NK-92 (cell line): ENCODE results near the gene GARRE1.
"Not testable (repeated sequence)": the region's sequence is repeated elsewhere in the genome, so short reads cannot be mapped to it uniquely, and the experiment has no call there.

Source experiments
- DNase-seq: peaks from one replicate; lab custom pipeline; 2025; ENCODE audit not compliant: unreplicated experiment; lab: John Stamatoyannopoulos, UW

GARRE1 gene

DNA sequence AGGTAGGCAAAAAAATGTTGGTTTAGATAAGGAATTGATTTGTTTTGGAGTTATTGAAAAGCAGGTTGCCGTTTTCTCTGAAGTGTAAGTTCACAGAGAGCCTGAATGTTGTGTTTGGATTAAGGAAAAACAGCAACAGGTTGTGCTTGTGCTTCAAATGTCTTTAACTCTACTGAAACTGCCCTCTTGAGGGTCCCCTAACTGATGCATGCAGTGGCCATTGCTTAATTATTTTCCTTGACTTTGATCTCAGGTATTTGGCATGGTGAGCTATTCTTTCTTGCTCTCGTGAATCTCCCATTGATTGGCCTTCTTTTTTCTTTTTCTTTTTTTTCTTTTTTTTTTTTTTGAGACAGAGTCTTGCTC is 3.2 kb downstream of the GARRE1 start:
- no peak for DNase-seq

DNA sequence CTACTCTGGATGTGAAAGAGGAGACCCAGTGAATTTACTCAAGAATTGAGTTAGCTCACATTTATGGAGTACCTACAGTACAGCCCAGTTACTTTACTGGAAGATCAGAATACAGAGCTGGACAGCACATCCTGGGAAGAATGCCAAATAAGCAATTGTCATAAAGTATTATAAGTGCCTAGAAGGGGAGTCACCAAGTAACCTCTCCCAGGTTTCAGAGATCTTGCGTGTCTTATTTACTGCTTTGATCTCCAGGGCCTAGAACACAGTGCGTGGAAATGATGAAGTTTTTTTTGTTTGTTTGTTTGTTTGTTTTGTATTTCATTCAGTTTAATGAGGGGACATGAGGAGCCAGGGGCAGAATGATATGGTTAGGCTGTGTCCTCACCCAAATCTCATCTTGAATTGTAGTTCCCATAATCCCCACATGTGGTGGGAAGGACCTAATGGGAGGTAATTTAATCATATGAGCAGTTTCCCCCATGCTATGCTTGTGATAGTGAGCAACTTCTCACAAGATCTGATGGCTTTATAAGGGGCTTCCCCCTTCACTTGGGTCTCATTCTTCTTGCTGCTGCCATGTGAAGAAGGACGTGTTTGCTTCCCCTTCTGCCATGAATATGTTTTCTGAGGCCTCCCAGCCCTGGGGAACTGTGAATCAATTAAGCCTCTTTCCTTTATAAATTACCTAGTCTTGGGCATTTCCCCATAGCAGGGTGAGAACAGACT is 5.2 kb downstream of the GARRE1 start:
- no peak for DNase-seq

DNA sequence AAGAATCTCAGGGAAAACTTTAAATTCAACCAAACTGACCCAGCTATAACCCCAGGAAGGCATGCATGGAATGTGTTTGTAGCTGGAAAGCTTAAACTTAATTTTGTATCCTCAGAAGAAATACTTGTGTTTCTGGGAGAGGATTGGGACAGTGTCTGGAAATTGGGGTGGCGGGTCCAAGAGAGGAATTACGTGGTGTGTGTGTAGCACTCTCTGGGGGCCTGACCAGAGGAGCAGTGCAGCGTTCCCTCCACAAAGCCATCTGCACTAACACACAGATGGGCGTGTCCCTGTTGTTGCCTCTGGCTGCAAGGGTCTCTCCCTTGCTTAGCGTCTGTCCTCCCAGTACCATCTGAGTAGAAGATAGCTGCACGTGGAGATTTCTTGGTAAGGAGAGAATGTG is 6.4 kb downstream of the GARRE1 start:
- DNase-seq = no peak

DNA sequence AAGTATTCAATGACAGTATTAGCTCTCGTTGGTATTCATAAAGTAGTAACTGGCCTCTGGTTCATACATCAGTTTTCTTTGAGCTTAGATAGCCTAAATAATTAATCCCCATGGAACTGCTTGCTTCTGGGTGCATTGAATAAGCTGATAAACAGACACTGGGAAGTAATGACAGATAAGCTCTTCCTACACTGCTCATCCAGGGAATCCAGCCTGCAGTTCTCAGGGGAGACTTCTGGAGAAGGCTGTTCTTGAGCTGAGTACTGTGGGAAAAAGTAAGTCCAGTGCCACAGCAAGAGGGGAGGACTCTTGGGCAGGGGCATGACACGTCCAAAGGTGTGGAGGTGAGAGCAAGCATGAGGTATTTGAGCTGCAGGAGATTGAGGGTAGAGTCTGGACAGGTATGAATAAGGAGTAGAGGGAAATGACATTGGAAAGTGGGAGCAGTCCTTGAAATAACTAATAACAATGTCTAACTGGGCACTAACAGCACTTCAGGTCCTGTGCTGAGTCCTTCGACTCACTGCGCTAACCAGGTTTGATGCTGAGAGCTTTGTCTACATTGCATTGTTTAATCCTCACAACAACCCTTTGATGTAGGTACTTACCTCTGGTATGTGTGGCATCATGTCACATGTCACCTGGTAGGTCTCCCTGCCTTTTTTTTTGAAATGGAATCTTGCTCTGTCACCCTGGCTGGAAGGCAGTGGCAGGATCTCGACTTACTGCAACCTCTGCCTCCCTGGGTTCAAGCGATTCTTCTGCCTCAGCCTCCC is 7.2 kb downstream of the GARRE1 start:
- DNase-seq = no peak

DNA sequence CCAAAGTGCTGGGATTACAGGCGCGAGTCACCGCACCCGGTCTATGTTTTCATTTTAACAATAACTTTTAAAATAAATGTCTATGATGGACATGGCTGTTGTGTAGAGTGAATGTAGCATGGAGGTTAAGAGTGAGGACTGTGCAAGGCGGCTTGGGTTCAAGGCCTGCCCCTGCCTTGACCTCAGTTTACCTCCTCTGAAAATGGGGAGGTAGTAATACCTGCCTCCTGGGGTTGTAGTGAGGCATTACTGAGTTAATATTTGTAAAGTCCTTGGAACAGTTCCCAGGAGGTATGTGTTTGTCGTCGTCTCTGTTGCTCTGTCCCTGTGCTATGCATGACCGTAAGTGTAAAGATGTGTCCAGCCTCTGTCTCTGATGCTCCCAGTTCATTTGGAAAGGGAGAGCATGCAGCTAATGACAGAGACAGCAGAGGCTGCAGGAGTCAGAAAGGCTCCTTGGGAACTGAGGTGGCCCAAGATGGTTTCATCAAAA is 9.4 kb downstream of the GARRE1 start:
- no peak for DNase-seq

DNA sequence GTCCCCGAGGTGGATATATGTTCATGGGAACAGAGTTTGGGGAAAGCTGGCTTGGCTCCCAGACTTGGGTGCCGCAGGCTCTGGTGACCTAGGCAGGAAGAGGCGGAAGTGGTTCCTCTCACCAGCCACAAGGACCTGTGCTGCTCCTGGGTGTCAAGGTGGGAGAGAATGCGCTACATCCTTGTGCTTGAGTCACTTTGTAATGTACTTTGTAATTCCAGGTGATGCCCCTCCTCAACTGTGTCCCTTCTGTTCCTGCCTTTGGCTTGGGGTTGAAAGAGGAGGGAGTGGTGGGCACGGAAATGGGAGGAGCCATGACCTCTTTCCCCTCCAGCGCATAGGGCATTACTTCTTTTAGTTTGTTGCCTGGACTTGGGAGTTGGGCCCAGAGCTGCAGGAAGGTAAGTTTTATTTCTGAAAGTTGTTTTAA is 10.9 kb downstream of the GARRE1 start:
- DNase-seq = no peak

DNA sequence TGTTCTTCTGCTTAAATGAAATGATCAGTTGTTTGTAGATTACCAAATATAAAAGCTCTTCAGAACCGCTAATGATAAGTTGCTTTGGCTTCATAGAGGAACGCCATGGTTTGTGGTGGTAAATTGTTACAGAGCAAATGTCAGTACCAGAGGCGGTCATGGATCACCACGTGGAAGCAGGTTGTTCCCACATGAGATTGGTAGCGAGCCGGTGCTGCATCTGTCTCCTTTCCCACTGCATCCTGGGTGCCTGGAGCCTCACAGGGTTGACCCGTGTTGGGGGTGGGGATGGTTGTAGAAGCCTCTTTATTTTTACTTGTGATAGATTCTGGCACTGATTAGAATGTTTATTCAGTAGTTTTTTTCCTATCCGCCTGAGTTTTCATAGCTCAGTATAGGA is 14.7 kb downstream of the GARRE1 start:
- DNase-seq = no peak

DNA sequence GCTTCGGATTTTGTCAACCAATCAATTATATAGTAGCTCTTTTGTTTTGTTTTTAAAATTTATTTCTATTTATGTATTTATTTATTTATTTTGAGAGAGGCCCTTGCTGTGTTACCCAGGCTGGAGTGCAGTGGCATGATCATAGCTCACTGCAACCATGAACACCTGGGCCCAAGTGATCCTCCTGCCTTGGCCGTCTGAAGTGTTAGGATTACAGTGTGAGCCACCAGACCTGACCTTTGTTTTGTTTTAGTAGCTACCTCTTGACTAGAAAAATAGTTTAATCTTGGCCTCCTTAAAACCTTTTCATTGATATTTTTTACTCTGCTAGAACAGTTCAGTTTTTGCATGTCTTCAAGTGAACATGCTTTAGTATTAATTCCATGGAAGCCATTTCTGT is 15.1 kb downstream of the GARRE1 start:
- no peak for DNase-seq

DNA sequence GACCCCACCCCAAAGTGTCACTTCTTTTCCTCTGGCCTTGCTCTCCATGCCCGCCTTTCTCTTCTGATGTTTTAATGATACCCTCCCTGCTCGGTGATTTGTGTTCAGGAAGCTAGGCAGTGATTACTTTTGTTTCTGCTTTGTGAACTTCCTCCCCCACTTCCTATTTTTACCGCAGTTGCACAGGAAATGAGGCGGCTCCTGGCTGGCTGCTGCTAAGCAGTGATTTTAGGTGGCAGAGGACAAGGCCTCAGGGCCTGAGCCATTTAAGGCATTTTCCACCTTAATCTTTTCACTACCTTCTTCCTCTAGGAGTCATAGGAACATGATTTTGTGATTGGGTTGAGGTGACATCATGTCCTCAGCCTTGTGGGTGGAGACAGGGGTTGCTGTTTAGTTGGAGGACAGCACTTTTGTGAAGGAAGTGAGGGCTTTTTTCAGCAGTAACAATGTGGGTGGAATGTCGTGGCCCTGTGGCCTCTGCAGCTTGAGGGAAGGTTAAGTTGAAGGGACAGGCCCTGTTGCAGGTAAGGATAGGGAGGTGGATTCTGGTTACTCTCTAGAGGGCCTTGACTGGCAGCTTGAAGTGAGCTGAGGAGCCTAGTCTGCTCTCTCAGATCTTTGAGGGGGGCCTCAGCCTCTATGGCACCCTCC is 15.7 kb downstream of the GARRE1 start:
- no peak for DNase-seq

DNA sequence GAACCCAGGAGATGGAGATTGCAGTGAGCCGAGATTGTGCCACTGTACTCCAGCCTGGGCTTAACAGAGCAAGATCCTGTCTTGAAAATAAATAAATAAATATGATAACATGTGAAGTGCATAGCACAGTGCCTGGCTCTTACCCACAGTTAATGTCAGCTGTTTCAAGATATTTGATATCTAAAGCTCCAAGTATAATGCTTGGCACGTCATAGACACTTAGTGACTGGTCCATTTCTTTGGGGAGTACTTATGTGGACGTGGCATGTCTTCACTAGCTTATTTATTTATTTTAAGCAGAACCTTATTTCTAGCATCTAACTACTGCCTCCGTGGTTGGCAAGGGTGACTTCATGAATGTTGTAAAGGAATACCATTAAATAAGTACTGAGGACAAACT is 18.8 kb downstream of the GARRE1 start:
- DNase-seq = no peak

DNA sequence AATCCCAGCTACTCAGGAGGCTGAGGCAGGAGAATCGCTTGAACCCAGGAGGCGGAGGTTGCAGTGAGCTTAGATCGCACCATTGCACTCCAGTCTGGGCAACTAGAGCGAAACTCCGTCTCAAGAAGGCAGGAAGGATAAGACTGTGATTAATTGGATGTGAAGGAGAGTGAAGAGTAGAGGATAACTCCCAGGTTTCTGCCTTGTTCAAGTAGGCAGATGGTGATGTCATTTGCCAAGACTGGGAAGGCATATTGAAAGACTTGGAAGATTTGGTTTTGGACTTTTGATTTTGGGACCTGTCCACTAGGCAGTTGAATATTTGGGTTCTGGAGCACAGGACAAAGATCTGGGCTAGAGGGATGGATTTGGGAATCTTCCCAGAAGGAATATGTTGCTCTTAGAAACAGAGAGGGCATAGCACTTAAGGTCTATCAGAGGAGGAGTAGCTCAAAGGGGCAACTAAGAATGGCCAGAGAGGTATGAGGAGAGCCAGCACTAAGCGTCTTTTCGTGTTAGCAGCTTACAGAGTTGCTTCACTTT is 20.0 kb downstream of the GARRE1 start:
- no peak for DNase-seq

DNA sequence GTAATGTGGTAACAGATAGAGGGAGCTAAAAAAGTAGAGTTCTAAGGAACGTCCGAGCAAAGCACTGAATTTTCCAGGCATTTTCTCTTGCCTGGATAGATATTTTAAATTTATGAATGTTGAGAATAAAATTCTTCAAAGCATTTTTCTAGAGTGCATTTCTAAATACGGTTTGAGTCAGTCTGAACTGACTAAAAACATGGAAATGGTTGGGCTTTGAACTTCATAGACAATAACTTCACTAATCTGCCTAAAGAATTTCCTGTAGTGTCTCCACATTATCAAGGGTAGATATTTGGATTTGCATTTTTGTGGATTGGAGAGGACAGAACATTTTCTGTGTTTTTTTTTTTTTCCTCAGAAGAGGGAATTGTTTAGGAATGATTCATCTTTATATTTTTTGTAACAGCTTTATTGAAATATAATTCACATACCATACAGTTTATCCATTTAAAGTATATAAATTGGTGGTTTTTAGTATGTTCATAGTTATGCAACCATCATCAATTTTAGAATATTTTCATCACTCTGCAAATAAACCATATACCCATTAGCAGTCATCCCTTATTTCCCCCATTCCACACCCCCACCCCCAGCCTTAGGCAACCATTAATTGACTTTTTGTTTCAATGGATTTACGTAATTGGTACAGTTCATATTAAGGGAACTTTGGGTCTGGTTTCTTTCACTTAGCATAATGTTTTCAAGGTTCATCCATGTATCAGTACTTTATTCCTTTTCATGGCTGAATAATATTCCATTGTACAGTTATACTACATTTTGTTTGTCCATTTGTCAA is 20.7 kb downstream of the GARRE1 start:
- DNase-seq = no peak

DNA sequence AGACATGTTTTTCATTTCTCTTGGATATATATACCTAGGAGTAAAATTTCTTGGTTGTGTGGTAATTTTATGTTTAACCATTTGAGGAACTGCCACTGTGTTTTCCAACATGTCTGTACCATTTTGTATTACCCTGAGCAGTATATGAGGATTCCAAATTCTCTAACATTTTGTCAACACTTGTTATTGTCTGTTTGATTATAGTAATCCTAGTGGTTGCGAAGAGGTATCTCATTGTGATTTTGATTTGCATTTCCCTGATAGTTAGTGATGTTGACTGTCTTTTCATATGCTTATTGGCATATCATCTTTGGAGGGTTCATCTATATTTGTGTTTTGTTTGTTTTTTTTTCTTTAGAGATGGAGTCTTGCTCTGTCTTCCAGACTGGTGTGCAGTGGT is 21.4 kb downstream of the GARRE1 start:
- no peak for DNase-seq

DNA sequence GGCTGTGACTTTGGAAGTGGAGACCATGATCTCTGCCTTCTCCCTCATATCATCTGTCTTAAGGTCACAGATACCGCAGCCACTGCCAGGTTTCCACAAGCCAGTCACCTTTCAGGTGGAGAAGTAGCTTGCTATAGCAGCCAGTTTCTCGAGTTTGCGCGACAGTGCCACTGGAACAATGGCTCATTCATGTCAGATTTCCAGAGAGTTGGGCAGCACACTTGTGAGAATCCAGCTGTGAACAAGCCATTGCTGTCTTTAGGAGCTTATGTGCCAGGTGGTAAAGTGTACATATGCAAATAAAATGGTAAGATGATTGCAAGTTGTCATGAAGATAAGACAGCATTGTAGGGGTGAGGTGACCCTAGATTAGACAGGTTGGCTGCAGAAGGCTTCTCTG is 22.3 kb downstream of the GARRE1 start:
- no peak for DNase-seq

DNA sequence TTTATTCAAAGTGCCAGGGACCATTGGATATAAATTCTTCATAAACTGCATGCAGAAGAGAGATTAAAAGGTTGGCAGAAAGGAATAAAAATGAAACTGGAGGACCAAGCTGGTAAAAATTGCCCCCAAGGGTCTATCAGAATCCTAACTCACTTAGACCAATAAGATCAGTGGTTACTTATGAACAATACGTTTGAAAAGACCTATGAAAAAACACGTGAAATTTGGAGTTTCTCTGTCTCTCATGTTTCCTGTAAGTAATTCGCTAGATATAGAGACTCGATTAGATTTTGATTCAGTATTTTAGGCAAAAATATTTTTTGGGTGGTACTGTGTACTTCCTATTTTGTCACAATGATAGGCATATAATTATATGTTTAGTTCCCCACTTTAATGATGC is 22.9 kb downstream of the GARRE1 start:
- DNase-seq = no peak

DNA sequence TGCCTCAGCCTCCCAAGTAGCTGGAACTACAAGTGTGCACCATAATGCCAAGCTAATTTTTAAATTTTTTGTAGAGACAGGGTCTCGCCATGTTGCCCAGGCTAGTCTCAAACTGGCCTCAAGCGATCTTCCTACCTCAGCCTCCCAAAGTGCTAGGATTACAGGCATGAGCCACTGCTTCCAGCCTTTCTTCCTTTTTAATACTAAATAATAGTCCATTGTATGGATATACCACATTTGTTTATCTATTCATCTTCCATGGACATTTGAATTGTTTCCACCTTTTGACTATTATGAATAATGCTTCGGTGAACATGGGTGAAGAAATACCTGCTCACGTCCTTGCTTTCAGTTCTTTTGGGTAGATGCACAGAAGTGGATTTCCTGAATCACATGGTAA is 24.4 kb downstream of the GARRE1 start:
- no peak for DNase-seq

DNA sequence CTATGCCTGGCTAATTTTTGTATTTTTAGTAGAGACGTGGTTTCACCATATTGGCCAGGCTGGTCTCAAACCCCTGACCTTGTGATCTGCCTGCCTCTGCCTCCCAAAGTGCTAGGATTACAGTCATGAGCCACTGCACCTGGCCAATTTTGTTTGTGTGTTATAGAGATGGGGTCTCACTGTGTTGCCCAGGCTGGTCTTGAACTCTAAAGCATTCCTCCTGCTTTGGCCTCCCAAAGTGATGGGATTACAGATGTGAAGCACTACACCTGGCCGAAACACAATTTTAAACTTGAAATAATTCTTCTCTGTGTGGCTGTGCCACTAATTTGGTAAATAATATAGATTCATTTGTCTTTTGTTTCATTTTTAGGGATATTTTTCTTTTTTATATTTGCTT is 27.1 kb downstream of the GARRE1 start:
- not testable (repeated sequence) for DNase-seq

DNA sequence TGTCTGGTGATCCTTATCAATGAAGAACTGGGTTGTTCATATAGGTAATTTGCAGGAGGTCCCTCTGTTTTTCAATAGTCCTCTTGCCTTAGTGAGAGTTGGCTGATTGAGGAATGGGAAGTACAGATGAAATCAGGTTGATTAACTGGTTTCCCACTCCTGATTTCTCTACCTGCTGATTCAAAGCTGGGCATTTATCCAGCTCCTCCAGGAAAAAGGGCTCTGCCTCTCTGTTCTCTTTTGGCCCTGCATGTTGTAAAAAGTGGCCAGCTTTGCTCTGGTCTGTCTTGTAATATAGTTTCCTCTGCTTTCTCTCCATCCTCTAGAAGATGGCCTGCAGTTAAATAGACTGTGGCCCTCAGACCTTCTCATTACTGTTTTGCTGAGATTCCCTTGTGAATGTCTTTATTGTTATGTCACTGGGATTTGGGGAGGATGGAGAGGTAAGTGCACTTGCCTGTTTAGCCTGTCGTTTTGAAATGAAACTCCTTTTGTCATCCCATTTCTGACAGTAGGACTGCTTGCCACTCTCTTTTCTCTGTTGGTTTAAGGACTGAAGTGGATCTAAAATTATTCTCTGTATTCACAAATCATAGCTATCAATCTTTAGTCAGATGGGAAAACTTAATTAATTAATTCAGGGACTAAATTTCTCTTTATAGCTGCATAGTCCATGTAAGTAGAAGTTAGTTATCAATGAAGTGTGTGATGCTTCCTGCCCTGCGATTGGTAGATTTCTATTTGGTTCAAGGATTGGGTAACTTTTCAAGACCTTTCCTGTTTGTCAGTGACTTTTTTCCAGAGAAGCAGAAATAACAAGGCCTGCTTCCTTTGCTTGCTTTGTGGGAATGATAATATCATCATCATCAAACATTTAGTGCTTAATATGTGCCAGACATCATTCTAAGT is 28.5 kb downstream of the GARRE1 start:
- no peak for DNase-seq

DNA sequence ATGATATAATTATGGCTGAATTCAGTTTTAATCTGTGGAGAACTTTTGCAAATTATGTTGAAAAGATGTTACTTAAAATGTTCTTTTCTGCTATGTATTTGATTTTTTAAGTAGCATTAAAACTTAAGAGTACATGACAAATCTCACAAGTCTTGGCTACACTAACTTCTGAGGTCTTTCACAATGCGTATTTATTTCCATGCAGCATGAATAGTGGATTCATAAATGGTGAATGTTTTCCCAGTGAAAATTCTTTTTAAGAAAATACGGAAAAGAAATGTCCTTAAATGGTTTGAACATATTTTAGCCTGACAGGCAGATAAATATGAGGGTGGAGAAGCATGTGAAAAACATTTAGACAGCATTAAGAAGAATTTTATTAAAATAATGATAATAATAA is 30.2 kb downstream of the GARRE1 start:
- DNase-seq = no peak

DNA sequence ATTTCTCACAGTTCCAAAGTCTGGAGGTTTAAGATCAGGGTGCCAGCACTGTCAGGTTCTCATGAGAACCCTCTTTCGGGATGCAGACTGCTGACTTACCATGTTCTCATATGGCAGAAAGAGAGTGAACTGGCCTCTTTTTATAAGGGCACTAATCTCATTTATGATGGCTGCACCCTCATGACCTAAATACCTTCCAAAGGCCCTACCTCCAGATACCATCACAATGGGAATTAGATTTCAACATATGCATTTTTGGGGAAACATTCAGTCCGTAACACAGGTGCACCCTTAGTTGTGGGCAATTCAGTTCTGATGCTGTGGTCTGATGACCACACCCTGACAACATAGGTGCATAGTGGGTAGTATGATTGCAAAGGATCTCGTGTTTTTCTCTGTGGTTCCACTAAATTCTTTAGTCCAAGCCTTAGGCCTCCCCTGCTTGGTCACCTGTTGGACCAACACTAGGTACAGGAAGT is 33.3 kb downstream of the GARRE1 start:
- DNase-seq = no peak
